Measurements from ENCODE around the gene YPEL2. TPM values are rescaled to one million over a fixed set of nuclear protein-coding genes. Genes with fewer than 3 reads are reported as not detected.
A peak's percentile ranks its signal among the peaks of the same experiment; 100 is the strongest.
"Not testable (repeated sequence)": the region's sequence is repeated elsewhere in the genome, so short reads cannot be mapped to it uniquely, and the experiment has no call there.

The YPEL2 gene
- total RNA-seq, 1 experiment from 2014 or later = 2.2 TPM

DNA sequence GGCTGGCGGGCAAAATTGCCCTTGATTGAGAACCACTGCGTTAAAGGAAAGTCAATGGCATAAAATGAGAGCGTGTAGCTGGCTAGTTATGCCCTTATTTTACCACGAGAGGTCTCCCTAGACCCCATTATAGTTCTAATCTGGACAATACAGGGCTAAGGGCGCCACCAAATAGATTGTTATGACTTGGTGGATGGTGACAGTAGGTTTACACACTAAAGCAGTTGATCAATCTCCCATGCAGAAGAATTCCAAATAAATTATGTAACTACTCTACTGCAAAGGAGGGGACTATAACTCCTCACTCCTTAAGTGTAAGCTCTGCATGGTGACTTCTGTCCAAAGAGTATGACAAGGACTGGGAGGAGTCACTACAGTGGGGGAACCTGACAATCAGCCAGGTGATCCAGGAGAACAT, 20.4 kb upstream of the YPEL2 start:
- no peaks in the 10 kb centered on the region for H3K4me1 Mint-ChIP-seq
- POLR2A ChIA-PET = no interaction called here
- peak; percentile 18 for DNase-seq (ENCODE audit: low spot score)
- no peaks in the 10 kb centered on the region for H3K9me3 Mint-ChIP-seq
- no peak overlapping the region for H3K27ac Mint-ChIP-seq
- peak; percentile 96 for ATAC-seq
- H3K36me3 Mint-ChIP-seq = no peaks in the 10 kb centered on the region
- CTCF ChIA-PET = interaction anchor here (0.5 to 2.6 kb wide), 20 partner anchors 10 to 726 kb away, joined by 3 to 16 read pairs (median 6); no protein-coding TSS in a partner anchor
- H3K4me3 Mint-ChIP-seq = no peak overlapping the region
- H3K27me3 Mint-ChIP-seq (ENCODE audit: low read depth) = no peaks in the 10 kb centered on the region
- TF ChIP-seq STAT6 (CRISPR knock-in tag; conservative IDR thresholded peaks at IDR 0.05; ENCODE audit: low read depth) = no peak
- TF ChIP-seq, protein P1, sequence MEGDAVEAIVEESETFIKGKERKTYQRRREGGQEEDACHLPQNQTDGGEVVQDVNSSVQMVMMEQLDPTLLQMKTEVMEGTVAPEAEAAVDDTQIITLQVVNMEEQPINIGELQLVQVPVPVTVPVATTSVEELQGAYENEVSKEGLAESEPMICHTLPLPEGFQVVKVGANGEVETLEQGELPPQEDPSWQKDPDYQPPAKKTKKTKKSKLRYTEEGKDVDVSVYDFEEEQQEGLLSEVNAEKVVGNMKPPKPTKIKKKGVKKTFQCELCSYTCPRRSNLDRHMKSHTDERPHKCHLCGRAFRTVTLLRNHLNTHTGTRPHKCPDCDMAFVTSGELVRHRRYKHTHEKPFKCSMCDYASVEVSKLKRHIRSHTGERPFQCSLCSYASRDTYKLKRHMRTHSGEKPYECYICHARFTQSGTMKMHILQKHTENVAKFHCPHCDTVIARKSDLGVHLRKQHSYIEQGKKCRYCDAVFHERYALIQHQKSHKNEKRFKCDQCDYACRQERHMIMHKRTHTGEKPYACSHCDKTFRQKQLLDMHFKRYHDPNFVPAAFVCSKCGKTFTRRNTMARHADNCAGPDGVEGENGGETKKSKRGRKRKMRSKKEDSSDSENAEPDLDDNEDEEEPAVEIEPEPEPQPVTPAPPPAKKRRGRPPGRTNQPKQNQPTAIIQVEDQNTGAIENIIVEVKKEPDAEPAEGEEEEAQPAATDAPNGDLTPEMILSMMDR (IDR thresholded peaks at IDR 0.05) = peak; percentile 67

- POLR2A ChIA-PET; ATAC-seq; H3K4me1 Mint-ChIP-seq; H3K27me3 Mint-ChIP-seq (ENCODE audit: low read depth); H3K27ac Mint-ChIP-seq; H3K9me3 Mint-ChIP-seq; H3K36me3 Mint-ChIP-seq; DNase-seq (ENCODE audit: low spot score); H3K4me3 Mint-ChIP-seq: not testable (repeated sequence)
- CTCF ChIA-PET = interaction anchor here (0.5 to 2.6 kb wide), 20 partner anchors 13 to 726 kb away, joined by 3 to 16 read pairs (median 6); no protein-coding TSS in a partner anchor
Measured at GRCh38 chr17:59311521-59311920, 19.9 kb upstream of the YPEL2 start.

GRCh38 chr17:59315866-59316265, 15.6 kb upstream of the YPEL2 start:
- CTCF ChIA-PET = interaction anchor here (0.6 to 3.3 kb wide), 4 partner anchors 14 to 241 kb away, joined by 3 to 28 read pairs (median 4); no protein-coding TSS in a partner anchor
- POLR2A ChIA-PET = interaction anchor here (0.6 kb wide), 1 partner anchor 49 kb away, joined by 6 read pairs; no protein-coding TSS in a partner anchor
- H3K27me3 Mint-ChIP-seq (ENCODE audit: low read depth) = no peaks in the 10 kb centered on the region
- H3K36me3 Mint-ChIP-seq = no peaks in the 10 kb centered on the region
- TF ChIP-seq TEAD4 (CRISPR knock-in tag; IDR thresholded peaks at IDR 0.05) (no peak), ZNF416 (CRISPR knock-in tag; IDR thresholded peaks at IDR 0.05) (no peak), ERG (CRISPR knock-in tag; IDR thresholded peaks at IDR 0.05) (no peak), ELF4 (CRISPR knock-in tag; IDR thresholded peaks at IDR 0.05; ENCODE audit: low read depth) (no peak), ZNF138 (CRISPR knock-in tag; conservative IDR thresholded peaks at IDR 0.05) (no peak), ZNF423 (CRISPR knock-in tag; IDR thresholded peaks at IDR 0.05) (no peak), FOXP1 (CRISPR knock-in tag; IDR thresholded peaks at IDR 0.05; ENCODE audit: borderline replicate concordance) (no peak), CREM (CRISPR knock-in tag; IDR thresholded peaks at IDR 0.05) (no peak), ZSCAN18 (CRISPR knock-in tag; IDR thresholded peaks at IDR 0.05) (no peak), SMAD4 (CRISPR knock-in tag; IDR thresholded peaks at IDR 0.05) (no peak), ZNF671 (CRISPR knock-in tag; IDR thresholded peaks at IDR 0.05) (no peak)
- TF ChIP-seq, protein P2, sequence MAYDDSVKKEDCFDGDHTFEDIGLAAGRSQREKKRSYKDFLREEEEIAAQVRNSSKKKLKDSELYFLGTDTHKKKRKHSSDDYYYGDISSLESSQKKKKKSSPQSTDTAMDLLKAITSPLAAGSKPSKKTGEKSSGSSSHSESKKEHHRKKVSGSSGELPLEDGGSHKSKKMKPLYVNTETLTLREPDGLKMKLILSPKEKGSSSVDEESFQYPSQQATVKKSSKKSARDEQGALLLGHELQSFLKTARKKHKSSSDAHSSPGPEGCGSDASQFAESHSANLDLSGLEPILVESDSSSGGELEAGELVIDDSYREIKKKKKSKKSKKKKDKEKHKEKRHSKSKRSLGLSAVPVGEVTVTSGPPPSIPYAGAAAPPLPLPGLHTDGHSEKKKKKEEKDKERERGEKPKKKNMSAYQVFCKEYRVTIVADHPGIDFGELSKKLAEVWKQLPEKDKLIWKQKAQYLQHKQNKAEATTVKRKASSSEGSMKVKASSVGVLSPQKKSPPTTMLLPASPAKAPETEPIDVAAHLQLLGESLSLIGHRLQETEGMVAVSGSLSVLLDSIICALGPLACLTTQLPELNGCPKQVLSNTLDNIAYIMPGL (CRISPR knock-in tag; IDR thresholded peaks at IDR 0.05) = no peak
- no peak for ATAC-seq
- H3K4me1 Mint-ChIP-seq = no peaks in the 10 kb centered on the region
- no peak overlapping the region for H3K4me3 Mint-ChIP-seq
- DNase-seq (ENCODE audit: low spot score) = no peak
- 0 out of 2 replicates have a peak, but pooled peaks cover 5% of the 10 kb centered on the region for H3K9me3 Mint-ChIP-seq
- no peak overlapping the region for H3K27ac Mint-ChIP-seq

Data from WTC11 (cell line).